Activated CD8-positive, alpha-beta T cell treated with anti-CD3 and anti-CD28 coated beads for 36 hours (primary cell): ENCODE measurements around the gene TRIM45. TPM values are rescaled to one million over a fixed set of nuclear protein-coding genes. Genes with fewer than 3 reads are reported as not detected.

ENCODE experiments used
- ATAC-seq: fragments of 200-7000 bp; cut with Tn5 transposase; one replicate; pipeline ENCODE4 v1.10.0; 2021; ENCODE audit warnings: mild to moderate bottlenecking, moderate library complexity
- CTCF ChIA-PET: fragments of 350-600 bp; sonication (Branson Sonifier 250); formaldehyde crosslinking; loops from one replicate; lab custom pipeline; 2021; ENCODE audit warnings: antibody characterized with exemption; lab: Charles Lee
- POLR2A ChIA-PET: fragments of 350-600 bp; sonication (Branson Sonifier 250); formaldehyde crosslinking; loops from one replicate; lab custom pipeline; 2021; ENCODE audit warnings: antibody characterized with exemption; lab: Charles Lee
- DNase-seq: peaks from one replicate; pipeline ENCODE4 v3.0.0-alpha.2; 2020
- H3K27ac Mint-ChIP-seq: one replicate; pipeline ENCODE4 v1.8.0; 2021; ENCODE audit warnings: mild to moderate bottlenecking, mixed read lengths
- H3K27me3 Mint-ChIP-seq: one replicate; pipeline ENCODE4 v1.8.0; 2021; ENCODE audit warnings: mixed read lengths
- H3K36me3 Mint-ChIP-seq: one replicate; pipeline ENCODE4 v1.8.0; 2021; ENCODE audit warnings: low read depth, mixed read lengths
- H3K4me1 Mint-ChIP-seq: one replicate; pipeline ENCODE4 v1.8.0; 2021; ENCODE audit warnings: low read depth, mixed read lengths
- H3K4me3 Mint-ChIP-seq: one replicate; pipeline ENCODE4 v1.8.0; 2021; ENCODE audit warnings: mild to moderate bottlenecking, moderate library complexity, mixed read lengths
- H3K9me3 Mint-ChIP-seq: one replicate; pipeline ENCODE4 v1.8.0; 2021; ENCODE audit warnings: mixed read lengths
- intact Hi-C: fragments of 100-400 bp; cut with micrococcal nuclease; formaldehyde crosslinking; loops from one replicate; pipeline ENCODE4 v1.10.0; 2022
- total RNA-seq, 2 experiments: library from RNA; stranded (reverse); gene quantifications; one replicate each; pipeline ENCODE4 v1.2.3, GENCODE V29; 2021
- TF ChIP-seq, protein P1 (sequence below): fragments of 200-600 bp; IDR thresholded peaks from one replicate; pipeline ENCODE4 v1.8.0; 2022; ENCODE audit warnings: antibody characterized with exemption, mild to moderate bottlenecking

TRIM45 gene
- total RNA-seq, 2 experiments from 2014 or later, result 0.27 TPM

DNA sequence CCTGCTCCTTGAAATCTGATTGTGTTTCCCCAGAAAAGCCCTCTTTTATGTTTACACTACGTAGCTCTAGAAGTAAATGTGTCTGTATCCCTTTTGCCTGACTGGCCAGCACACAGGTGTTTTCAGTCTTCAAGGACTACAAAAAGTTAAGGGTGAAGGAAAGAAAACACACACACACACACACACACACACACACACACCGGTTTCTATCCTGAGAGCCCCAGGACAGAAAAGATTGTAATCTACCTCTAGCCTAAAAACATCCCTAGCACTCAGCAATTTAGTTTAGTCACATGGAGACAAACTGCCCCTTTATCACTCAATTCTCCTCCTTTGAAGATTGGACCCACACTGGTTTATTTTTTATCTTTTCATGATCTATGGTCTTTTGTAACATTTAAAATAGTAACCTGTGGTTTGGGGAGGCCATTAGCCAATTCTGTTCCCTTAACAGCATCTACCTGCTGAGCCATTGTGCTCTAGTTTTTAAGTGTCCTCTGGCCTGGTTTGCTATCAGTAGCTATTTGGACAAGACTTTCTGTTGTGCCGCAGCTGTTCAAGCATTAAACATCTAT is 15.8 kb upstream of the TRIM45 start:
- POLR2A ChIA-PET, result no interaction called here
- no peak for DNase-seq
- Mint-ChIP-seq H3K36me3 (no peaks in the 10 kb centered on the region), H3K4me3 (no peak overlapping the region), H3K27ac (no peak overlapping the region), H3K4me1 (no peaks in the 10 kb centered on the region), H3K27me3 (peaks cover 7% of the 10 kb centered on the region), H3K9me3 (no peaks in the 10 kb centered on the region)
- TF ChIP-seq, protein P1, sequence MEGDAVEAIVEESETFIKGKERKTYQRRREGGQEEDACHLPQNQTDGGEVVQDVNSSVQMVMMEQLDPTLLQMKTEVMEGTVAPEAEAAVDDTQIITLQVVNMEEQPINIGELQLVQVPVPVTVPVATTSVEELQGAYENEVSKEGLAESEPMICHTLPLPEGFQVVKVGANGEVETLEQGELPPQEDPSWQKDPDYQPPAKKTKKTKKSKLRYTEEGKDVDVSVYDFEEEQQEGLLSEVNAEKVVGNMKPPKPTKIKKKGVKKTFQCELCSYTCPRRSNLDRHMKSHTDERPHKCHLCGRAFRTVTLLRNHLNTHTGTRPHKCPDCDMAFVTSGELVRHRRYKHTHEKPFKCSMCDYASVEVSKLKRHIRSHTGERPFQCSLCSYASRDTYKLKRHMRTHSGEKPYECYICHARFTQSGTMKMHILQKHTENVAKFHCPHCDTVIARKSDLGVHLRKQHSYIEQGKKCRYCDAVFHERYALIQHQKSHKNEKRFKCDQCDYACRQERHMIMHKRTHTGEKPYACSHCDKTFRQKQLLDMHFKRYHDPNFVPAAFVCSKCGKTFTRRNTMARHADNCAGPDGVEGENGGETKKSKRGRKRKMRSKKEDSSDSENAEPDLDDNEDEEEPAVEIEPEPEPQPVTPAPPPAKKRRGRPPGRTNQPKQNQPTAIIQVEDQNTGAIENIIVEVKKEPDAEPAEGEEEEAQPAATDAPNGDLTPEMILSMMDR, result no peak
- CTCF ChIA-PET, result interaction anchor here (1.1 kb wide), 2 partner anchors 8 to 11 kb away, joined by 4 to 5 read pairs; no protein-coding TSS in a partner anchor
- ATAC-seq, result no peak
- intact Hi-C loops, result no loop called here

DNA sequence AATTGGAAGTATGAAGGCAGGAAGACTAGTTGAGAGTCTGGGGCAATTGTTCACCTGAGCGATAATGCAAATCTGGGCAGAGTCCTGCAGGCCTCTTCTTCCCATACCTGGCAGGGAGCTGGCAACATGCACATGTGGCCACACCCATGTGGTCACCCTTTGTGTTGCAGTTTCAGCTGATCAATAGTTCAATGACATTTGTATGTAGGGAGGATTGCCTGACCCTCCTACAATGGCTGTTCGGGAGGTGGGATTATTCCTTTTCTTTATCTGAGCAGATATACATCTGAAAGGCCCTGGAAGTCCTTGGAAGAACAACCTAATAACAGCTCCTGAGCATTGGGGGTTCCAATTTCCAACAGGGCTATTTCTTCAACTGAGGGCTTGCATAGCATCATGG is 15.2 kb upstream of the TRIM45 start:
- ChIA-PET POLR2A (no interaction called here), CTCF (no interaction called here)
- no peak overlapping the region for H3K4me3 Mint-ChIP-seq
- ATAC-seq (no peak), DNase-seq (no peak)
- no peaks in the 10 kb centered on the region for H3K36me3 Mint-ChIP-seq
- no peak overlapping the region for H3K27ac Mint-ChIP-seq
- intact Hi-C loops, result no loop called here
- H3K27me3 Mint-ChIP-seq, result peaks cover 7% of the 10 kb centered on the region
- TF ChIP-seq, protein P1, result no peak
- H3K4me1 Mint-ChIP-seq, result no peaks in the 10 kb centered on the region
- no peaks in the 10 kb centered on the region for H3K9me3 Mint-ChIP-seq

DNA sequence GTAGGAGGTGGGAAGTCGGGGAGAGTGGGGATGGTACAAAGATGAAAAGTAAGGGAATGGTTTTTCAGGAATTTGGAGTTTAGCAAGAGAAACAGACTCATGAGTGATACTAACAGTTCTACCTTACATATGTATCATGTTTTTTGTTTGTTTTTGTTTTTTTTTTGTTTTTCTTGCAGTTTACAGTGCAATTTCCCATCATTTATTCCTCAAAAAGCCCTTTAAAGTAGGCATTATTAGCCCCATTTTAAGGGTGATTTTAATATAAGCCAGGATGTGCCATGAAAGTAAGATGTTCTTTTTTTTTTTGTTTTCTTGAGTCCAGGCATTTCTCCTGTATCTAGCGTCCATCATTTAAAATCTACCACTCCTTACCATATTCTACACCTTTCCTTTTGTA is 13.8 kb upstream of the TRIM45 start:
- CTCF ChIA-PET, result interaction anchor here (1.1 kb wide), 1 partner anchor 11 kb away, joined by 3 read pairs; no protein-coding TSS in a partner anchor

DNA sequence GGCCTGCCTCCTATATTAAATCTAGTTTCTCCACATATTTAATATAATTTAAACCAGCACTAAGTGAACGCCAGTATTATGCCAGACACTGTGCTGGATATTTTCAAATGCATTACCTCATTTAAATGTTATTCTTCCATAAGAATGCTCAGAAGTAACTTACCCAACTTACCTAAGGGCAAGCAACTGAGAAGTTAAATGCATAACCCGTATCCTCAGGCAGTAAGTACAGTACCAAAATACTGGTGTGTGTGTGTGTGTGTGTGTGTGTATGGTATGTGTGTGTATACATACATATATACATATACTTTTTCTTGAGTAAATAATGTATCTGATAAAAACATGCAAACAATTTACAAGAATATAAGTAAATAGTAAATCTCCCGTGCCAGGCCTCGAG is 9.0 kb upstream of the TRIM45 start:
- ChIA-PET POLR2A (no interaction called here), CTCF (no interaction called here)
- H3K27me3 Mint-ChIP-seq, result peaks cover 6% of the 10 kb centered on the region
- H3K27ac Mint-ChIP-seq, result no peak overlapping the region
- intact Hi-C loops, result no loop called here
- no peak overlapping the region for H3K4me3 Mint-ChIP-seq
- H3K4me1 Mint-ChIP-seq, result no peaks in the 10 kb centered on the region
- ATAC-seq, result no peak
- H3K9me3 Mint-ChIP-seq, result no peaks in the 10 kb centered on the region
- H3K36me3 Mint-ChIP-seq, result no peaks in the 10 kb centered on the region
- DNase-seq, result no peak
- TF ChIP-seq, protein P1, result no peak

More for the DNA sequence above, 13.8 kb upstream of the TRIM45 start:
- POLR2A ChIA-PET, result no interaction called here
- Mint-ChIP-seq H3K4me3 (no peak overlapping the region), H3K36me3 (no peaks in the 10 kb centered on the region), H3K4me1 (no peaks in the 10 kb centered on the region), H3K9me3 (no peaks in the 10 kb centered on the region), H3K27me3 (peaks cover 7% of the 10 kb centered on the region), H3K27ac (no peak overlapping the region)
- ATAC-seq, result no peak
- no peak for DNase-seq
- TF ChIP-seq, protein P1, result no peak
- intact Hi-C loops, result no loop called here

DNA sequence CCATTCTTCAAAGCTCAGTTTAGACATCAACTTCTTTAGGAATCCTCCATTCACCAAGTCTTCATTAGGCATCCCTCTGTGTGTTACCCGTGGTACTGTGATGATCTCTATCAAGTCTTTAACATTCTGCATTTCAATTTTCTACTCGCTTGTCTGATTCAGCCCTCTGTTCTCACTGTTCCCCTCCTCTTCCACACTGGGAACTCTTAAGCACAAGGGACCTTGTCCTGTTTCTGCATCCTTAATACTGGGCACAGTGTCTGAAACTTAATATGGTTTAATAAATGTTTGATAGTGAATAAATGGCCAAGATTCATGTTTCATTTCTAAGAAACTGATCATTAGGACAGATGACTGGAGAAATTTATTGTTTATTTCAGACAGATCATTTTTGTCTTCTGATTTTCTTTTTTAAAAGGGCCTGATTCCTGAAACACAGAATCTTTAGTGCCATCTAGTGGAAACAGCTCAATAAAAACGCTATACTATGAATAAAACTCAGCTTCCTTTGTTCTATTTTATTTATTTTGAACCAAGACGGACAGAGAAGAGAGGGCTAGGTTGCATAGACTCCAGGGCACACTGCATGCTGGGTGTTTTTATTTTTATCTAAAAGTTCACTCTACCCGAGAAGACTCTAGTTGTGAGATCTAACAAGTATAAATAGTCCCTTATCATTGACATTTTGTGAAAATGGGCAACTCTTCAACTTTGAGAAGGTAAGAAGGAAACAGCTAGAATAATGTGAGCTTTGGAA is 7.0 kb upstream of the TRIM45 start:
- no peak overlapping the region for H3K27ac Mint-ChIP-seq
- DNase-seq (no peak), ATAC-seq (no peak)
- intact Hi-C loops, result loop anchor here (5.0 kb wide), 1 partner anchor 66 kb away; the partner anchor contains the start of gene TTF2
- CTCF ChIA-PET, result interaction anchor here (0.7 to 2.7 kb wide), 37 partner anchors 9 to 627 kb away, joined by 3 to 41 read pairs (median 4); partner anchors contain the start of gene TTF2
- no peak overlapping the region for H3K4me3 Mint-ChIP-seq
- no peaks in the 10 kb centered on the region for H3K4me1 Mint-ChIP-seq
- no peaks in the 10 kb centered on the region for H3K9me3 Mint-ChIP-seq
- TF ChIP-seq, protein P1, result peak; percentile 64
- POLR2A ChIA-PET, result interaction anchor here (0.6 to 1.1 kb wide), 5 partner anchors 58 to 341 kb away, joined by 3 to 4 read pairs (median 3); partner anchors contain the start of genes PTGFRN and TTF2
- peaks cover 3% of the 10 kb centered on the region for H3K27me3 Mint-ChIP-seq
- H3K36me3 Mint-ChIP-seq, result no peaks in the 10 kb centered on the region
